ENCODE results near the gene PDCD11.
"Not testable (repeated sequence)": the region's sequence is repeated elsewhere in the genome, so short reads cannot be mapped to it uniquely, and the experiment has no call there.

PDCD11 gene

GRCh38 chr10:103478671-103479070 lies 82.2 kb downstream of the PDCD11 start:
- ATAC-seq: no peak

GRCh38 chr10:103479135-103479534 lies 82.7 kb downstream of the PDCD11 start, which contains the start of gene CALHM3:
Gene CALHM3, minus strand, starts transcription at chr10:103479240. Its CDS starts 208 bp downstream, at chr10:103479032.
- ATAC-seq: no peak

- no peak for ATAC-seq
Observed at GRCh38 chr10:103480521-103480920, 84.1 kb downstream of the PDCD11 start.

GRCh38 chr10:103481974-103482531 lies 85.6 kb downstream of the PDCD11 start:
- peak; percentile 64 to 82 for ATAC-seq

- ATAC-seq: not testable (repeated sequence)
Observed at GRCh38 chr10:103486635-103487409, 90.4 kb downstream of the PDCD11 start.

GRCh38 chr10:103487410-103487708 lies 90.9 kb downstream of the PDCD11 start:
- ATAC-seq: no peak

- ATAC-seq: peak; percentile 5 to 9
Observed at GRCh38 chr10:103490986-103491314, 94.5 kb downstream of the PDCD11 start.

- ATAC-seq: no peak
Observed at GRCh38 chr10:103491729-103492364, 95.4 kb downstream of the PDCD11 start.

- no peak for ATAC-seq
Observed at GRCh38 chr10:103492655-103493261, 96.3 kb downstream of the PDCD11 start.

- ATAC-seq: no peak
Observed at GRCh38 chr10:103493362-103493915, 97.0 kb downstream of the PDCD11 start, which contains the start of gene NEURL1. Gene NEURL1, plus strand, starts transcription at chr10:103493705. Its CDS starts 683 bp downstream, at chr10:103494388.

- ATAC-seq: no peak
Observed at GRCh38 chr10:103493916-103494877, 97.8 kb downstream of the PDCD11 start.

GRCh38 chr10:103495321-103495720 lies 98.9 kb downstream of the PDCD11 start:
- no peak for ATAC-seq
